PC-9 (cell line): ENCODE measurements around the gene TRAM2. TPM values are rescaled to one million over a fixed set of nuclear protein-coding genes. Genes with fewer than 3 reads are reported as not detected.
A peak's percentile ranks its signal among the peaks of the same experiment; 100 is the strongest.

Source experiments
- BruUV-seq: library from RNA; stranded (reverse); fragments of 400-500 nt; replicated peaks from 2 replicates; lab custom pipeline; 2021; lab: Mats Ljungman, UMichigan
- CTCF ChIA-PET: fragments of 300-600 bp; sonication (Branson Sonifier 250); formaldehyde crosslinking; loops from one replicate; lab custom pipeline; 2022; ENCODE audit warnings: antibody characterized with exemption; lab: Charles Lee
- POLR2A ChIA-PET: fragments of 300-600 bp; sonication (Branson Sonifier 250); formaldehyde crosslinking; loops from one replicate; lab custom pipeline; 2022; ENCODE audit warnings: antibody characterized with exemption; ENCODE audit not compliant: unreplicated experiment; lab: Charles Lee
- DNase-seq, 2 experiments: peaks; one replicate each; pipeline versions ENCODE4 v3.0.0 to v3.0.0-alpha.2; 2015 to 2022; ENCODE audit warnings: mixed read lengths in 1 of 2
- H2AFZ ChIP-seq: fragments of 200-600 bp; sonication (generic); 2 replicates; pipeline ENCODE4 v1.8.1; 2017; ENCODE audit warnings: antibody characterized with exemption
- H3F3A ChIP-seq: fragments of 200-600 bp; sonication (generic); 2 replicates; pipeline ENCODE4 v1.8.1; 2017; ENCODE audit warnings: antibody characterized with exemption, mild to moderate bottlenecking, low read depth; ENCODE audit not compliant: insufficient read depth
- H3K27ac ChIP-seq: fragments of 200-600 bp; sonication (generic); 2 replicates; pipeline ENCODE4 v1.6.1; 2016; ENCODE audit warnings: mixed run types
- H3K27me3 ChIP-seq: fragments of 200-600 bp; sonication (generic); 2 replicates; pipeline ENCODE4 v1.6.1; 2016; ENCODE audit warnings: low read depth, mixed run types; ENCODE audit not compliant: insufficient read depth
- H3K36me3 ChIP-seq: fragments of 200-600 bp; sonication (generic); 2 replicates; pipeline ENCODE4 v1.6.1; 2016; ENCODE audit warnings: low read depth, mixed run types
- H3K4me1 ChIP-seq: fragments of 200-600 bp; sonication (generic); replicated peaks from 2 replicates; pipeline ENCODE4 v1.6.1; 2016; ENCODE audit warnings: mixed run types; ENCODE audit not compliant: insufficient read depth
- H3K4me2 ChIP-seq: fragments of 200-600 bp; sonication (generic); 2 replicates; pipeline ENCODE4 v1.6.1; 2017; ENCODE audit warnings: mixed run types
- H3K4me3 ChIP-seq: fragments of 200-600 bp; sonication (generic); 2 replicates; pipeline ENCODE4 v1.6.1; 2016; ENCODE audit warnings: mixed run types
- H3K79me2 ChIP-seq: fragments of 200-600 bp; sonication (generic); 2 replicates; pipeline ENCODE4 v1.6.1; 2017; ENCODE audit warnings: low read depth, mixed run types
- H3K9me2 ChIP-seq: fragments of 200-600 bp; sonication (generic); 2 replicates; pipeline ENCODE4 v1.8.1; 2017; ENCODE audit warnings: mild to moderate bottlenecking; ENCODE audit not compliant: insufficient read depth
- H3K9me3 ChIP-seq: fragments of 200-600 bp; sonication (generic); 2 replicates; pipeline ENCODE4 v1.8.1; 2016; ENCODE audit warnings: low read depth; ENCODE audit not compliant: insufficient read depth
- H4K20me1 ChIP-seq: fragments of 200-600 bp; sonication (generic); 2 replicates; pipeline ENCODE4 v1.8.1; 2017; ENCODE audit not compliant: insufficient read depth
- CTCF ChIP-seq: fragments of 200-600 bp; sonication (generic); conservative IDR thresholded peaks from 2 replicates; pipeline ENCODE4 v1.6.1; 2017; ENCODE audit warnings: mixed run types, antibody characterized with exemption, mild to moderate bottlenecking, moderate library complexity
- EZH2 ChIP-seq: fragments of 200-600 bp; sonication (generic); IDR thresholded peaks from 2 replicates; pipeline ENCODE4 v1.8.0; 2017; ENCODE audit warnings: antibody characterized with exemption, low read depth
- intact Hi-C: fragments of 100-400 bp; cut with micrococcal nuclease; formaldehyde crosslinking; loops from one replicate; pipeline ENCODE4 v1.10.0; 2022; ENCODE audit not compliant: unreplicated experiment
- total RNA-seq: library from RNA; stranded (reverse); gene quantifications from 2 replicates; pipeline ENCODE4 v1.2.3, GENCODE V29; 2021

Gene TRAM2
- total RNA-seq, 1 experiment from 2014 or later = 40.9 TPM

GRCh38 chr6:52568320-52568719 lies 8.5 kb downstream of the TRAM2 start:
- Histone ChIP-seq H3K4me1 (peaks cover 36% of the 10 kb centered on the region), H3K79me2 (peaks cover 68% of the 10 kb centered on the region), H3K4me2 (no peak overlapping the region), H3K4me3 (no peak overlapping the region), H3K27me3 (no peaks in the 10 kb centered on the region), H3K9me3 (no peaks in the 10 kb centered on the region), H3K36me3 (no peaks in the 10 kb centered on the region), H2AFZ (no peak overlapping the region), H3K27ac (peak overlapping the region; percentile 65), H4K20me1 (no peaks in the 10 kb centered on the region; the same call in 1 of the 2 replicates), H3K9me2 (no peaks in the 10 kb centered on the region; the same call in 1 of the 2 replicates), H3F3A (peaks cover 25% of the 10 kb centered on the region)
- intact Hi-C loops = no loop called here
- POLR2A ChIA-PET = no interaction called here
- no TSS peak for BruUV-seq
- TF ChIP-seq EZH2 = no peak
- no peak for DNase-seq
- CTCF ChIA-PET = no interaction called here

GRCh38 chr6:52566853-52567279 lies 10.0 kb downstream of the TRAM2 start:
- Histone ChIP-seq H3K9me2 (no peaks in the 10 kb centered on the region; the same call in 1 of the 2 replicates), H2AFZ (no peak overlapping the region), H3K27me3 (no peaks in the 10 kb centered on the region), H3K36me3 (no peaks in the 10 kb centered on the region), H3K9me3 (no peaks in the 10 kb centered on the region), H3K4me1 (peaks cover 32% of the 10 kb centered on the region), H3K4me3 (no peak overlapping the region), H3K79me2 (peaks cover 70% of the 10 kb centered on the region), H4K20me1 (no peaks in the 10 kb centered on the region; the same call in 1 of the 2 replicates), H3K27ac (peak overlapping the region; percentile 65), H3F3A (peaks cover 25% of the 10 kb centered on the region), H3K4me2 (peak overlapping the region; percentile 52)
- TF ChIP-seq CTCF (no peak), EZH2 (no peak)
- ChIA-PET CTCF (interaction anchor here (0.9 kb wide), 1 partner anchor 63 kb away, joined by 4 read pairs; no protein-coding TSS in a partner anchor), POLR2A (interaction anchor here (0.5 to 0.7 kb wide), 5 partner anchors 9 to 214 kb away, joined by 3 to 8 read pairs (median 3); no protein-coding TSS in a partner anchor)
- intact Hi-C loops = loop anchor here (1.0 to 2.0 kb wide), 2 partner anchors 16 to 63 kb away; no protein-coding TSS in a partner anchor
- peak; percentile 76 to 98 for DNase-seq
- BruUV-seq = no TSS peak

GRCh38 chr6:52566201-52566600 lies 10.7 kb downstream of the TRAM2 start:
- H3K4me3 ChIP-seq = no peak overlapping the region
- H3K4me1 ChIP-seq = peaks cover 32% of the 10 kb centered on the region
- no TSS peak for BruUV-seq
- no peak overlapping the region for H2AFZ ChIP-seq
- peaks cover 25% of the 10 kb centered on the region for H3F3A ChIP-seq
- no peaks in the 10 kb centered on the region for H3K27me3 ChIP-seq
- H3K27ac ChIP-seq = peak overlapping the region; percentile 65
- H4K20me1 ChIP-seq = no peaks in the 10 kb centered on the region; the same call in 1 of the 2 replicates
- intact Hi-C loops = loop anchor here (2.0 kb wide), 1 partner anchor 15 kb away; no protein-coding TSS in a partner anchor
- H3K9me3 ChIP-seq = no peaks in the 10 kb centered on the region
- H3K79me2 ChIP-seq = peaks cover 63% of the 10 kb centered on the region
- no peaks in the 10 kb centered on the region for H3K36me3 ChIP-seq
- H3K4me2 ChIP-seq = peak overlapping the region; percentile 21
- ChIA-PET CTCF (interaction anchor here (0.5 kb wide), 1 partner anchor 158 kb away, joined by 7 read pairs; no protein-coding TSS in a partner anchor), POLR2A (interaction anchor here (0.5 to 0.6 kb wide), 2 partner anchors 24 to 214 kb away, joined by 3 to 4 read pairs; no protein-coding TSS in a partner anchor)
- no peak for TF ChIP-seq EZH2
- TF ChIP-seq CTCF = no peak
- DNase-seq = no peak
- no peaks in the 10 kb centered on the region; the same call in 1 of the 2 replicates for H3K9me2 ChIP-seq
